ENCODE measurements around the gene TMEM200A. TPM values are rescaled to one million over a fixed set of nuclear protein-coding genes. Genes with fewer than 3 reads are reported as not detected.

TMEM200A gene
- total RNA-seq, 1 experiment from 2014 or later, result not detected

DNA sequence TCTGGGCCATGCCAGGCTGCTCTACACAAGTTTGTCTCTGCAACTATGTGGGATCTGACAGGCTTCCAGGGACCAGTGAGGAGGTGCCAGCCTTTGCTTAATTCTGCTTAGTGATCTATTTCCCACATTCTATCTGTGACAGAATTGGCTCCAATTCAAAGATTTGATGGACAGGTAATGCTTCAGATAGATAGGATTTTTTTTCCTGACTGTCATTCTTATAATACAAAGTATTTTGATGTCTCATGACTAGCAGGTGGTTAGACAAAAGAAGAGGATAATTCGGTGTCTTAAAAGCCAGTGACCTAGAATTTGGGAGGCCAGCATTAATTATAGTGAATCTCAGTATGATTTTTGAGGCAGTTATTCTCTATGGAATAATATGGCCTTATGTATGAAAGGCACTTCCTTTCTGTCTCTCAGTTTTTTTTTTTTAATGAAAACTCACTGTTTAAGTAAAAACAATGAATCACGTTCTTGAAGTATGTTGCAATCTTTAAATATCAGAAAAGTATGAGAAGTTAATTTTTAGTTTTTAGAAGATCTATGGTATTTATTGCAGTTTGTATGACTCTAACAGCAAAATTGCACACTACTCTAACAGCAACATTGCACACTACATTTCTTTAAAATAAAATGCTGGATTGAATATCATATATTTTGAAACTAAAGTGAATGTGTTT, 43.7 kb downstream of the TMEM200A start:
- no peaks in the 10 kb centered on the region for H3K27me3 ChIP-seq (ENCODE audit: insufficient read depth, low read depth)
- POLR2A ChIA-PET (ENCODE audit: unreplicated experiment), result no interaction called here
- H3F3A ChIP-seq (ENCODE audit: insufficient read depth, low read depth), result no peaks in the 10 kb centered on the region
- H4K20me1 ChIP-seq (ENCODE audit: insufficient read depth), result no peaks in the 10 kb centered on the region
- intact Hi-C loops (cut with micrococcal nuclease; ENCODE audit: unreplicated experiment), result no loop called here
- no peak overlapping the region for H2AFZ ChIP-seq
- TF ChIP-seq, protein P1, sequence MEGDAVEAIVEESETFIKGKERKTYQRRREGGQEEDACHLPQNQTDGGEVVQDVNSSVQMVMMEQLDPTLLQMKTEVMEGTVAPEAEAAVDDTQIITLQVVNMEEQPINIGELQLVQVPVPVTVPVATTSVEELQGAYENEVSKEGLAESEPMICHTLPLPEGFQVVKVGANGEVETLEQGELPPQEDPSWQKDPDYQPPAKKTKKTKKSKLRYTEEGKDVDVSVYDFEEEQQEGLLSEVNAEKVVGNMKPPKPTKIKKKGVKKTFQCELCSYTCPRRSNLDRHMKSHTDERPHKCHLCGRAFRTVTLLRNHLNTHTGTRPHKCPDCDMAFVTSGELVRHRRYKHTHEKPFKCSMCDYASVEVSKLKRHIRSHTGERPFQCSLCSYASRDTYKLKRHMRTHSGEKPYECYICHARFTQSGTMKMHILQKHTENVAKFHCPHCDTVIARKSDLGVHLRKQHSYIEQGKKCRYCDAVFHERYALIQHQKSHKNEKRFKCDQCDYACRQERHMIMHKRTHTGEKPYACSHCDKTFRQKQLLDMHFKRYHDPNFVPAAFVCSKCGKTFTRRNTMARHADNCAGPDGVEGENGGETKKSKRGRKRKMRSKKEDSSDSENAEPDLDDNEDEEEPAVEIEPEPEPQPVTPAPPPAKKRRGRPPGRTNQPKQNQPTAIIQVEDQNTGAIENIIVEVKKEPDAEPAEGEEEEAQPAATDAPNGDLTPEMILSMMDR (conservative IDR thresholded peaks at IDR 0.05), result no peak
- DNase-seq, result no peak
- H3K4me1 ChIP-seq (replicated peaks; ENCODE audit: insufficient read depth), result no peaks in the 10 kb centered on the region
- no peak overlapping the region for H3K4me2 ChIP-seq
- no peaks in the 10 kb centered on the region for H3K9me3 ChIP-seq (ENCODE audit: insufficient read depth, low read depth)
- no peak overlapping the region for H3K27ac ChIP-seq
- no peaks in the 10 kb centered on the region for H3K36me3 ChIP-seq (ENCODE audit: low read depth)
- no peaks in the 10 kb centered on the region for H3K79me2 ChIP-seq (ENCODE audit: low read depth)
- CTCF ChIA-PET, result no interaction called here
- no peaks in the 10 kb centered on the region for H3K9me2 ChIP-seq (ENCODE audit: insufficient read depth)
- H3K4me3 ChIP-seq, result no peak overlapping the region
- no TSS peak for BruUV-seq (replicated peaks)

GRCh38 chr6:130411481-130411880, 45.7 kb downstream of the TMEM200A start:
- TF ChIP-seq, protein P1 (conservative IDR thresholded peaks at IDR 0.05), result no peak
- no peak for TF ChIP-seq EZH2 (IDR thresholded peaks at IDR 0.05; ENCODE audit: low read depth)
- Histone ChIP-seq H3K4me1 (replicated peaks; ENCODE audit: insufficient read depth) (no peaks in the 10 kb centered on the region), H3F3A (ENCODE audit: insufficient read depth, low read depth) (no peaks in the 10 kb centered on the region), H3K27me3 (ENCODE audit: insufficient read depth, low read depth) (no peaks in the 10 kb centered on the region), H2AFZ (no peak overlapping the region), H3K9me3 (ENCODE audit: insufficient read depth, low read depth) (no peaks in the 10 kb centered on the region), H3K4me2 (no peak overlapping the region), H3K4me3 (no peak overlapping the region), H3K36me3 (ENCODE audit: low read depth) (no peaks in the 10 kb centered on the region), H3K27ac (no peak overlapping the region), H3K79me2 (ENCODE audit: low read depth) (no peaks in the 10 kb centered on the region), H4K20me1 (ENCODE audit: insufficient read depth) (no peaks in the 10 kb centered on the region), H3K9me2 (ENCODE audit: insufficient read depth) (no peaks in the 10 kb centered on the region)
- DNase-seq, result no peak
- intact Hi-C loops (cut with micrococcal nuclease; ENCODE audit: unreplicated experiment), result no loop called here
- ChIA-PET POLR2A (ENCODE audit: unreplicated experiment) (no interaction called here), CTCF (no interaction called here)
- no TSS peak for BruUV-seq (replicated peaks)

DNA sequence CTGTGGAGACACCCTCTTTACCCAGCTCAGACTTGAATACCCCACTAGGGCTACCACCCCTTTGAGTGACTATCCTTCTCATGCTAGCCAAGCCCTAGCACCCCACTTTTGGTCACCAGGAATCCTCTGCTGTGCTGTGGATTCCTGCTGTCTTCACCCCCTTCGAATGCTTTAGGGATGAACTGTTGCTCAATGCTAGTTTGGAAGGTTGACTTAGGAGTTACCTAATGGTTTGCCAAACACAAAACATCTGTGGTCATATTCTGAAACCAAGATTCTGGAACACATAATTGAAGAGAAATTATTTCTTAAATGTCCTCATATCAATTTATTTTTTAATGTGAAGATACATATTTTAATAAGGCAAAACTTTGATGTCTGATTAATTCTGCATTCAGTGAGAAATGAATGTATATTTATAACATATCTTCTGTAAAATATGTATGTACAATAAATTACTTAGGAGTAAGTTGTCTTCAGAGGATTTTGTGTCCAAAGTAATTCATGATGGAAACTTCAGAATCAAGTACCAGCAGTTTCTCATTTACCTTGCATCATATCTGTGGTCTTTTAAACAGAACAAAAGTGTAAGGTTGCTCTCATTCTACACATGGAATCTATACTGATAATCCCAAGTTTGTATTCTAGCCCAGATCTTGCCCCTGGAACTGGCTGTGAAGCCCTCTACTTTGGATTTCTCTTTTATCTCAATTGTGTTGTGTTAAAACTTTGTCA, 46.9 kb downstream of the TMEM200A start:
- CTCF ChIA-PET, result interaction anchor here (0.6 kb wide), 1 partner anchor 89 kb away, joined by 5 read pairs; no protein-coding TSS in a partner anchor
- H3K27me3 ChIP-seq (ENCODE audit: insufficient read depth, low read depth), result no peaks in the 10 kb centered on the region
- no peak for TF ChIP-seq EZH2 (IDR thresholded peaks at IDR 0.05; ENCODE audit: low read depth)
- TF ChIP-seq, protein P1 (conservative IDR thresholded peaks at IDR 0.05), result no peak
- DNase-seq, result no peak
- H3K27ac ChIP-seq, result no peak overlapping the region
- H3K9me2 ChIP-seq (ENCODE audit: insufficient read depth), result no peaks in the 10 kb centered on the region
- POLR2A ChIA-PET (ENCODE audit: unreplicated experiment), result no interaction called here
- no peaks in the 10 kb centered on the region for H3K9me3 ChIP-seq (ENCODE audit: insufficient read depth, low read depth)
- no peak overlapping the region for H3K4me2 ChIP-seq
- no peaks in the 10 kb centered on the region for H3K36me3 ChIP-seq (ENCODE audit: low read depth)
- H2AFZ ChIP-seq, result no peak overlapping the region
- no peaks in the 10 kb centered on the region for H3K4me1 ChIP-seq (replicated peaks; ENCODE audit: insufficient read depth)
- no peaks in the 10 kb centered on the region for H3F3A ChIP-seq (ENCODE audit: insufficient read depth, low read depth)
- BruUV-seq (replicated peaks), result no TSS peak
- H4K20me1 ChIP-seq (ENCODE audit: insufficient read depth), result no peaks in the 10 kb centered on the region
- H3K79me2 ChIP-seq (ENCODE audit: low read depth), result no peaks in the 10 kb centered on the region
- H3K4me3 ChIP-seq, result no peak overlapping the region
- intact Hi-C loops (cut with micrococcal nuclease; ENCODE audit: unreplicated experiment), result no loop called here
